GM20000 (cell line): ENCODE measurements around the gene GALNT11.

Experiments used
- DNase-seq: peaks from one replicate; pipeline ENCODE4 v3.0.0; 2012; ENCODE audit warnings: low spot score
- TF ChIP-seq, protein P1 (sequence below): IDR thresholded peaks from 2 replicates; pipeline ENCODE4 v1.5.1; 2012; ENCODE audit warnings: mild to moderate bottlenecking, control low read depth; ENCODE audit errors: extremely low read depth, missing control alignments

The GALNT11 gene

DNA sequence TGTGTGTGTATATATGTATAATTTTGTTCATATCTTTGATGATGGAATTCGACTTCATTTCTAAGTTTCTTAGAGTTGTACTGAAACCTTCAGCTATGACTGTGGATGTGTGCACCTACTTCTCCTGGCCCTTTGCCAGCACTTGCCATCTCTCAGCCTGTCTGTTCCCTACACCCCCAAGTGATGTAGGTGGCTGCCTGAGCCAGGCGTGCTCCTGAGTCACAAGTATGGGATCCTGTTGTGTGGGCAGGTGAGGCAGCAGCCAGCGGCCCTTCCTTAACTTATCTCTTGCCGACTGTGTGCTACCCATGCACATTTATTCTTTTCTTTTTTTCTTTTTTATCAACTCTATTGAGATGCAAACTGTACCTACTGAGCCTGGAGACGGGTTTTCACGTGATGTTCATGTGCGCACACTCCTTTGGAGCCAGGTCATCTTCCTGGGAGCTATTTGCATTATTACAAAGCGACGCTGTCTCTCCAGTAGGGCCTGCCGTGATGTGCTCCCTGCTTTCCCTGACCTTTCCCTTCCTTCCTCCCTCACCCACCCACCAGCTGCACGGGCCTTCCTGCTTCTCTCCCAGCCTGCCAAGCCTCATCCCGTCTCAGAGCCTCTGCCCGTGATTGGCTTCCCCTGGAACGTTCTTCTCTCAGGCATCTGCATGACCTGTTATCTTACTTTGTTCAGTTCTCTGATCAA is 31.3 kb upstream of the GALNT11 start:
- DNase-seq, result no peak
- TF ChIP-seq, protein P1, sequence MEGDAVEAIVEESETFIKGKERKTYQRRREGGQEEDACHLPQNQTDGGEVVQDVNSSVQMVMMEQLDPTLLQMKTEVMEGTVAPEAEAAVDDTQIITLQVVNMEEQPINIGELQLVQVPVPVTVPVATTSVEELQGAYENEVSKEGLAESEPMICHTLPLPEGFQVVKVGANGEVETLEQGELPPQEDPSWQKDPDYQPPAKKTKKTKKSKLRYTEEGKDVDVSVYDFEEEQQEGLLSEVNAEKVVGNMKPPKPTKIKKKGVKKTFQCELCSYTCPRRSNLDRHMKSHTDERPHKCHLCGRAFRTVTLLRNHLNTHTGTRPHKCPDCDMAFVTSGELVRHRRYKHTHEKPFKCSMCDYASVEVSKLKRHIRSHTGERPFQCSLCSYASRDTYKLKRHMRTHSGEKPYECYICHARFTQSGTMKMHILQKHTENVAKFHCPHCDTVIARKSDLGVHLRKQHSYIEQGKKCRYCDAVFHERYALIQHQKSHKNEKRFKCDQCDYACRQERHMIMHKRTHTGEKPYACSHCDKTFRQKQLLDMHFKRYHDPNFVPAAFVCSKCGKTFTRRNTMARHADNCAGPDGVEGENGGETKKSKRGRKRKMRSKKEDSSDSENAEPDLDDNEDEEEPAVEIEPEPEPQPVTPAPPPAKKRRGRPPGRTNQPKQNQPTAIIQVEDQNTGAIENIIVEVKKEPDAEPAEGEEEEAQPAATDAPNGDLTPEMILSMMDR, result no peak

GRCh38 chr7:151999424-152000090 is 25.9 kb upstream of the GALNT11 start:
- DNase-seq, result no peak
- TF ChIP-seq, protein P1, result no peak

DNA sequence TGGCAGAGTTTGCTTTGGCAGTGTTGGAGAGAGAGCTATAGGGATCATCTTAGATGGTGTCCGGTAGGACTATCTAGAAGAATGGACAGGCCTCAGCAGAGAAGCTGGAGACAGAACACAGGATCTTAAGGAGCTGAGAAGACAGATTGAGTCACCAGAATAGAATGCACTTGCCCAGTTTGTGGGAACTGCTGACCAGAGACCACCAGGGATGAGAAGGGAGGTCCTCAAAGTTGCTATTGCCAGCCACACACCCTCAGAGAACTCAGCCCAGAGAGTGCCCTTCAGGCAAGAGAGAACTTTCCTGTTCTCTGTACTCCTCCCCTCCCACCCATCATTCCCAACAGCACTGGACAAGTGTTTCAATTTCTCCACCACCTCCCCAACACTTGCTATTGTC is 25.3 kb upstream of the GALNT11 start:
- DNase-seq, result no peak
- TF ChIP-seq, protein P1, result no peak

GRCh38 chr7:152006336-152006735 is 19.1 kb upstream of the GALNT11 start:
- TF ChIP-seq, protein P1, result no peak
- DNase-seq, result no peak

GRCh38 chr7:152011860-152012259 is 13.6 kb upstream of the GALNT11 start:
- TF ChIP-seq, protein P1, result no peak

GRCh38 chr7:152013230-152013629 is 12.2 kb upstream of the GALNT11 start:
- DNase-seq, result no peak
- TF ChIP-seq, protein P1, result no peak

More at GRCh38 chr7:152011860-152012259, 13.6 kb upstream of the GALNT11 start:
- no peak for DNase-seq

DNA sequence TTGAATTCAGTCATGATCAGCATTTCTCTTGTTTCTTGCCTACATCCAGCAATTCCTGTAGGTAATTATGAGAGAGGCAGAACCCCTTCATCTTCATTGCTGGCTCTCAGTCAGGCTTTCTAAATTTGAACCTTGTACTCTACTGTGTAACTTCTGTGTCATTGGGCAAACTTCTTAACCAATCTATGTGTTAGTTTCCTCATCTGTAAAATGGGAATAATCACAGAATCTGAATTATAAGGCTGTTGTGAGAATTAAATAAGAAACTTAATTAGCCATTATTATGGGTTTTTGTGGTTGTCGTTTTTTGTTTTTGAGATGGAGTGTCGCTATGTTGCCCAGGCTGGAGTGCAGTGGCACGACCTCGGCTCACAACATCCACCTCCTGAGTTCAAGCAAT is 11.5 kb upstream of the GALNT11 start:
- TF ChIP-seq, protein P1, result no peak

More for the DNA sequence above, 11.5 kb upstream of the GALNT11 start:
- no peak for DNase-seq
